Kidney capillary endothelial cell (primary cell): ENCODE data around the gene ACACB.
"Not testable (repeated sequence)": the region's sequence is repeated elsewhere in the genome, so short reads cannot be mapped to it uniquely, and the experiment has no call there.

Experiments used
- DNase-seq: peaks from one replicate; pipeline ENCODE4 v3.0.0-alpha.2; 2018; ENCODE audit warnings: low spot score

ACACB gene

GRCh38 chr12:109144224-109144623 is 27.8 kb downstream of the ACACB start:
- DNase-seq: no peak

GRCh38 chr12:109147126-109147525 is 30.7 kb downstream of the ACACB start:
- DNase-seq: not testable (repeated sequence)

- no peak for DNase-seq
Measured at GRCh38 chr12:109147954-109148353, 31.6 kb downstream of the ACACB start.

GRCh38 chr12:109150124-109150640 is 33.8 kb downstream of the ACACB start:
- no peak for DNase-seq

- no peak for DNase-seq
Measured at GRCh38 chr12:109151457-109151856, 35.1 kb downstream of the ACACB start.

GRCh38 chr12:109153821-109154441 is 37.5 kb downstream of the ACACB start:
- no peak for DNase-seq

- DNase-seq: peak; percentile 59
Measured at GRCh38 chr12:109154451-109155438, 38.4 kb downstream of the ACACB start.

GRCh38 chr12:109156036-109156435 is 39.6 kb downstream of the ACACB start:
- no peak for DNase-seq

GRCh38 chr12:109156586-109156985 is 40.2 kb downstream of the ACACB start:
- DNase-seq: no peak

- no peak for DNase-seq
Measured at GRCh38 chr12:109157986-109158385, 41.6 kb downstream of the ACACB start.

GRCh38 chr12:109160433-109160832 is 44.0 kb downstream of the ACACB start:
- DNase-seq: no peak

GRCh38 chr12:109160873-109161272 is 44.5 kb downstream of the ACACB start:
- DNase-seq: no peak

GRCh38 chr12:109162551-109162950 is 46.2 kb downstream of the ACACB start:
- no peak for DNase-seq

- DNase-seq: peak; percentile 65
Measured at GRCh38 chr12:109163167-109163566, 46.8 kb downstream of the ACACB start.

- DNase-seq: peak; percentile 49
Measured at GRCh38 chr12:109165599-109165998, 49.2 kb downstream of the ACACB start.

- DNase-seq: no peak
Measured at GRCh38 chr12:109166371-109166770, 50.0 kb downstream of the ACACB start.

GRCh38 chr12:109167781-109168180 is 51.4 kb downstream of the ACACB start:
- DNase-seq: no peak

GRCh38 chr12:109169262-109169661 is 52.9 kb downstream of the ACACB start:
- DNase-seq: no peak

GRCh38 chr12:109169686-109170085 is 53.3 kb downstream of the ACACB start:
- no peak for DNase-seq

- DNase-seq: no peak
Measured at GRCh38 chr12:109170324-109170723, 53.9 kb downstream of the ACACB start.

- DNase-seq: not testable (repeated sequence)
Measured at GRCh38 chr12:109172787-109173186, 56.4 kb downstream of the ACACB start.

- DNase-seq: no peak
Measured at GRCh38 chr12:109173443-109174240, 57.3 kb downstream of the ACACB start.
